Heart right ventricle (tissue), 16 donors: ENCODE data around the gene LRRC8B. TPM values are rescaled to one million over a fixed set of nuclear protein-coding genes. Genes with fewer than 3 reads are reported as not detected.
"Not testable (repeated sequence)": the region's sequence is repeated elsewhere in the genome, so short reads cannot be mapped to it uniquely, and the experiment has no call there.

Experiments used
- ATAC-seq, 8 donors: fragments of 200-7000 bp; cut with Tn5 transposase; one replicate each; pipeline ENCODE4 v1.9.1; 2020; ENCODE audit warnings: mild to moderate bottlenecking in 8 of 8, moderate library complexity in 8 of 8, moderate number of reproducible peaks in 1 of 8
- DNase-seq, 2 donors: peaks; one replicate each; pipeline ENCODE4 v3.0.0-alpha.2; 2020
- H3K27ac ChIP-seq, 10 donors: fragments of 200-600 bp; sonication (generic) in 2 of 10; one replicate each; pipeline versions ENCODE4 v1.5.0 to v1.8.0; 2020 to 2022; ENCODE audit warnings: mild to moderate bottlenecking in 3 of 10
- H3K27me3 ChIP-seq, 7 donors: fragments of 200-600 bp; one replicate each; pipeline ENCODE4 v1.8.0; 2021 to 2022; ENCODE audit warnings: mild to moderate bottlenecking in 2 of 7
- H3K36me3 ChIP-seq, 9 donors: fragments of 200-600 bp; sonication (generic) in 1 of 9; one replicate each; pipeline versions ENCODE4 v1.5.0 to v1.8.0; 2020 to 2022; ENCODE audit warnings: mild to moderate bottlenecking in 2 of 9
- H3K4me1 ChIP-seq, 9 donors: fragments of 200-600 bp; sonication (generic) in 1 of 9; one replicate each; pipeline versions ENCODE4 v1.5.0 to v1.8.0; 2020 to 2022; ENCODE audit warnings: mild to moderate bottlenecking in 4 of 9
- H3K4me3 ChIP-seq, 10 donors: fragments of 200-600 bp; sonication (generic) in 2 of 10; one replicate each; pipeline versions ENCODE4 v1.5.0 to v1.8.0; 2020 to 2022; ENCODE audit warnings: mild to moderate bottlenecking in 7 of 10, moderate library complexity in 2 of 10
- H3K9me3 ChIP-seq, 11 donors: fragments of 200-600 bp in 10 of 11; sonication (generic) in 2 of 11; one replicate each; pipeline versions ENCODE4 v1.5.0 to v1.8.0; 2013 to 2022; ENCODE audit warnings: mild to moderate bottlenecking in 2 of 11, control low read depth in 1 of 11, moderate library complexity in 1 of 11
- CTCF ChIP-seq, 9 donors: fragments of 200-600 bp; sonication (generic) in 2 of 9; IDR thresholded peaks; one replicate each; pipeline versions ENCODE4 v1.5.0 to v1.8.0; 2021 to 2022; ENCODE audit warnings: antibody characterized with exemption in 9 of 9, mild to moderate bottlenecking in 5 of 9, moderate library complexity in 1 of 9
- WGBS, 2 donors: extraction: QIAGEN DNeasy Blood & Tissue Kit; methylation state at CpG; one replicate each; pipeline ENCODE4 v1.1.7; 2013; ENCODE audit warnings: inconsistent platforms in 1 of 2; 5-methylcytosine and 5-hydroxymethylcytosine counted together
- intact Hi-C, 10 donors: fragments of 100-400 bp; cut with DNase I; formaldehyde crosslinking; loops; one replicate each; pipeline versions ENCODE4 v1.11.1 to v1.14.2; 2022
- polyA plus RNA-seq, 2 donors: library from polyadenylated mRNA; stranded (reverse); fragments of 200-250 nt; gene quantifications; one replicate each; pipeline ENCODE4 v1.2.3, GENCODE V29; 2013
- total RNA-seq, 10 donors: library from RNA; stranded (reverse); fragmentation: NEBNext Ultra II Directional in 3 of 10; extraction: Animal tissue kit (Norgen Biotek cat#: 25700) in 3 of 10; gene quantifications; one replicate each; pipeline versions ENCODE4 v1.2.1 to v1.2.4, GENCODE V29; 2021 to 2023
- donor health status: Arrhythmogenic right ventricular cardiomyopathy.
- donor health status: ischemic (EF 13 %, LVEDD 7.1; RV severe dilation, severe dysfunction).
- donor health status: healthy with polysubstance abuse.
- donor health status: DM: no; HTN: yes; CAD: no.
- donor health status: DM: no; HTN: no; CAD: no.
- donor health status: ischemic (EF 25% LVEDD 6.9; RV normal size, moderate dysfunction).
- donor health status: ischemic (EF 25% LVEDD 5.7; RV mildly dilated, moderate dysfunction).
- donor health status: healthy.
- donor health status: DM: yes; HTN: yes; CAD: no.
- donor health status: Ischemic cardiomyopathy.
- donor health status: ischemic (EF 35%, LVEDD 5.7; RV mildly dilated, moderate dysfunction).
- donor health status: nonischemic (EF 11% LVEDD 7.7; RV severe dilation, severe dysfunction).
- donor health status: DM: yes; HTN: yes; CAD: no.
- donor health status: PGD.
- donor health status: ischemic (EF 29% LVEDD 5.4; RV normal size, mild dysfunction).
- donor health status: nonischemic (EF 23%, LVEDD 6.1; RV moderate dilation, normal function).

Gene LRRC8B
- total and polyA plus RNA-seq, 12 donors = 1.7 to 6.6 (median 4.2) TPM

GRCh38 chr1:89519779-89520358 is 4.8 kb upstream of the LRRC8B start:
- 99 to 100% methylated on average over 1 of the region's 1 CpG for WGBS, 2 donors
- no peaks in the 10 kb centered on the region for H3K36me3 ChIP-seq
- ATAC-seq (no peak), DNase-seq (no peak)
- no peaks in the 10 kb centered on the region for H3K9me3 ChIP-seq
- H3K27ac ChIP-seq = peak overlapping the region in 1 of 10 donors; percentile 45
- TF ChIP-seq CTCF (IDR thresholded peaks at IDR 0.05) = peak in 8 of 9 donors; percentile 11 to 78 (median 58)
- H3K27me3 ChIP-seq = no peaks in the 10 kb centered on the region
- peaks cover 0 to 33% (median 21%) of the 10 kb centered on the region in 9 donors for H3K4me1 ChIP-seq
- H3K4me3 ChIP-seq = no peak overlapping the region
- intact Hi-C loops = loop anchor here in 7 of 10 donors (2.0 to 10.0 kb wide), 8 partner anchors 33 to 245 kb away; no protein-coding TSS in a partner anchor

GRCh38 chr1:89521977-89522376 is 2.7 kb upstream of the LRRC8B start:
- not testable (repeated sequence) for H3K27me3 ChIP-seq, DNase-seq, H3K4me3 ChIP-seq, H3K9me3 ChIP-seq, H3K36me3 ChIP-seq, ATAC-seq, H3K27ac ChIP-seq
- H3K4me1 ChIP-seq = peaks cover 0 to 39% (median 33%) of the 10 kb centered on the region in 9 donors
- WGBS, 2 donors = 98% methylated on average over 5 of the region's 6 CpGs
- intact Hi-C loops = loop anchor here in 7 of 10 donors (5.0 to 10.0 kb wide), 7 partner anchors 35 to 243 kb away; no protein-coding TSS in a partner anchor

GRCh38 chr1:89523572-89524368 is 859 bp upstream of the LRRC8B start:
- intact Hi-C loops = loop anchor here in 8 of 10 donors (2.0 to 10.0 kb wide), 9 partner anchors 36 to 241 kb away; no protein-coding TSS in a partner anchor
- Histone ChIP-seq H3K36me3 (peaks cover 0 to 3% (median 0%) of the 10 kb centered on the region in 9 donors), H3K27ac (peak overlapping the region in 9 of 10 donors; percentile 87 to 96 (median 90)), H3K4me1 (peaks cover 0 to 47% (median 17%) of the 10 kb centered on the region in 9 donors), H3K9me3 (no peaks in the 10 kb centered on the region), H3K27me3 (no peaks in the 10 kb centered on the region), H3K4me3 (peak overlapping the region; percentile 71 to 99 (median 96))
- ATAC-seq = peak in 7 of 8 donors; percentile 14 to 69 (median 48)
- 21 to 25% methylated on average over 21 of the region's 21 CpGs for WGBS, 2 donors
- peak in 1 of 2 donors; percentile 37 for DNase-seq
- no peak for TF ChIP-seq CTCF (IDR thresholded peaks at IDR 0.05)

GRCh38 chr1:89525169-89525855 is 683 bp downstream of the LRRC8B start:
- H3K27me3 ChIP-seq = no peaks in the 10 kb centered on the region
- ATAC-seq (peak; percentile 4 to 38 (median 18)), DNase-seq (peak; percentile 30 to 34)
- intact Hi-C loops = loop anchor here in 5 of 10 donors (2.0 to 10.0 kb wide), 6 partner anchors 42 to 239 kb away; no protein-coding TSS in a partner anchor
- peaks cover 0 to 7% (median 0%) of the 10 kb centered on the region in 9 donors for H3K36me3 ChIP-seq
- peaks cover 0 to 49% (median 17%) of the 10 kb centered on the region in 9 donors for H3K4me1 ChIP-seq
- WGBS, 2 donors = 3 to 4% methylated on average over 35 of the region's 35 CpGs
- H3K4me3 ChIP-seq = peak overlapping the region; percentile 71 to 99 (median 96)
- TF ChIP-seq CTCF (IDR thresholded peaks at IDR 0.05) = no peak
- H3K9me3 ChIP-seq = no peaks in the 10 kb centered on the region
- peak overlapping the region in 9 of 10 donors; percentile 87 to 96 (median 90) for H3K27ac ChIP-seq
